Measurements from ENCODE around the gene GTF2A1.

GTF2A1 gene

GRCh38 chr14:81127785-81128184, 93.0 kb downstream of the GTF2A1 start:
- no peak for DNase-seq

- DNase-seq, result no peak
These were observed 95.2 kb downstream of the GTF2A1 start for GRCh38 chr14:81125536-81125935.

All from NCI-H1694 (cell line).